Measurements from ENCODE around the gene SLC39A13.

The SLC39A13 gene

GRCh38 chr11:47387944-47388696 is 20.3 kb upstream of the SLC39A13 start:
- no peak for DNase-seq

- DNase-seq: no peak
These were observed 19.5 kb upstream of the SLC39A13 start for GRCh38 chr11:47388697-47389576.

GRCh38 chr11:47389577-47390421 is 18.6 kb upstream of the SLC39A13 start:
- no peak for DNase-seq

- no peak for DNase-seq
These were observed 18.0 kb upstream of the SLC39A13 start for GRCh38 chr11:47390422-47390760.

GRCh38 chr11:47391077-47391583 is 17.3 kb upstream of the SLC39A13 start:
- no peak for DNase-seq

- no peak for DNase-seq
These were observed 16.5 kb upstream of the SLC39A13 start for GRCh38 chr11:47391711-47392432.

GRCh38 chr11:47392546-47393162 is 15.7 kb upstream of the SLC39A13 start:
- DNase-seq: no peak

- no peak for DNase-seq
These were observed 15.0 kb upstream of the SLC39A13 start for GRCh38 chr11:47393163-47394049.

GRCh38 chr11:47394050-47394321 is 14.4 kb upstream of the SLC39A13 start:
- no peak for DNase-seq

GRCh38 chr11:47394322-47395222 is 13.8 kb upstream of the SLC39A13 start:
- DNase-seq: peak; percentile 21 to 65 (median 52)

GRCh38 chr11:47395223-47396048 is 13.0 kb upstream of the SLC39A13 start:
- DNase-seq: no peak

GRCh38 chr11:47396049-47396320 is 12.4 kb upstream of the SLC39A13 start:
- DNase-seq: no peak

GRCh38 chr11:47398011-47398410 is 10.4 kb upstream of the SLC39A13 start:
- DNase-seq: no peak

GRCh38 chr11:47398551-47398950 is 9.8 kb upstream of the SLC39A13 start:
- DNase-seq: no peak

- DNase-seq: peak in 1 of 4 experiments; percentile 38
These were observed 8.3 kb upstream of the SLC39A13 start for GRCh38 chr11:47399860-47400767.

GRCh38 chr11:47400768-47401279 is 7.6 kb upstream of the SLC39A13 start:
- no peak for DNase-seq

GRCh38 chr11:47403135-47403534 is 5.3 kb upstream of the SLC39A13 start:
- no peak for DNase-seq

- DNase-seq: no peak
These were observed 4.8 kb upstream of the SLC39A13 start for GRCh38 chr11:47403571-47403970.

Measured in activated CD4-positive, CD25-positive, alpha-beta regulatory T cell (primary cell).